K562 (cell line): ENCODE measurements around the gene WNK2. TPM values are rescaled to one million over a fixed set of nuclear protein-coding genes. Genes with fewer than 3 reads are reported as not detected.

Experiments
- C11orf30 ChIP-seq: fragments of 450-650 bp; IDR thresholded peaks from 2 replicates; pipeline ENCODE4 v1.6.1; 2016; ENCODE audit warnings: low read depth, mild to moderate bottlenecking
- CBX1 ChIP-seq: sonication (generic); IDR thresholded peaks from 2 replicates; pipeline ENCODE4 v1.6.1; 2016; ENCODE audit warnings: antibody characterized with exemption, low read depth, mild to moderate bottlenecking
- CBX8 ChIP-seq: fragments of 200-600 bp; sonication (generic); IDR thresholded peaks from 2 replicates; pipeline ENCODE4 v1.6.1; 2012; ENCODE audit warnings: borderline replicate concordance, mixed run types, low read depth, mild to moderate bottlenecking, moderate library complexity, mixed read lengths, low read length, control low read depth, inconsistent platforms; ENCODE audit not compliant: poor library complexity, severe bottlenecking; ENCODE audit errors: extremely low read depth
- HDAC8 ChIP-seq: fragments of 450-650 bp; IDR thresholded peaks from 2 replicates; pipeline ENCODE4 v1.6.1; 2016; ENCODE audit warnings: mild to moderate bottlenecking, missing genetic modification characterization, moderate library complexity, missing compliant biosample characterization
- MAZ ChIP-seq, 2 experiments: fragments of 450-650 bp in 1 of 2; sonication (generic) in 1 of 2; formaldehyde crosslinking; IDR thresholded peaks in 1 of 2; conservative IDR thresholded peaks in 1 of 2; 2 replicates each; pipeline versions ENCODE4 v1.4.0 to v1.5.0; 2020; ENCODE audit warnings: mild to moderate bottlenecking in 1 of 2, missing genetic modification reagents in 1 of 2
- NBN ChIP-seq: fragments of 450-650 bp; IDR thresholded peaks from 2 replicates; pipeline ENCODE4 v1.6.1; 2016; ENCODE audit warnings: low read depth, mild to moderate bottlenecking
- NFYB ChIP-seq: IDR thresholded peaks from 2 replicates; pipeline ENCODE4 v1.6.1; 2011; ENCODE audit warnings: mild to moderate bottlenecking, moderate library complexity; ENCODE audit not compliant: insufficient read length; ENCODE audit errors: extremely low read depth
- POLR3A ChIP-seq: IDR thresholded peaks from 2 replicates; pipeline ENCODE4 v1.6.1; 2011; ENCODE audit warnings: borderline replicate concordance, mild to moderate bottlenecking, moderate library complexity; ENCODE audit not compliant: insufficient read length, insufficient read depth; ENCODE audit errors: extremely low read depth
- RBM34 ChIP-seq: fragments of 200-400 bp; formaldehyde crosslinking; IDR thresholded peaks from 2 replicates; pipeline ENCODE4 v1.6.1; 2018; ENCODE audit warnings: low read length, borderline replicate concordance; ENCODE audit not compliant: insufficient read depth
- RCOR1 ChIP-seq, 2 experiments: IDR thresholded peaks; 2 replicates each; pipeline ENCODE4 v1.6.1; 2012; ENCODE audit warnings: low read depth in 2 of 2, low read length in 2 of 2, borderline replicate concordance in 1 of 2, improper control_type of control experiment in 1 of 2
- RREB1 ChIP-seq: fragments of 250-450 bp; sonication (Bioruptor Pico); IDR thresholded peaks from 2 replicates; pipeline ENCODE4 v1.4.0; 2020
- SREBF1 ChIP-seq: fragments of 150-350 bp; IDR thresholded peaks from 2 replicates; pipeline ENCODE4 v1.6.1; 2014; ENCODE audit warnings: antibody characterized with exemption, low read depth, low read length, borderline replicate concordance
- TARDBP ChIP-seq: fragments of 450-650 bp; IDR thresholded peaks from 2 replicates; pipeline ENCODE4 v1.6.1; 2016
- ZFP30 ChIP-seq: fragments of 250-450 bp; sonication (Bioruptor Pico); IDR thresholded peaks from 2 replicates; pipeline ENCODE4 v1.8.0; 2022; ENCODE audit warnings: moderate library complexity, mild to moderate bottlenecking, inconsistent platforms, borderline replicate concordance
- ZMIZ1 ChIP-seq, 2 experiments: fragments of 150-350 bp in 1 of 2; IDR thresholded peaks; 2 replicates each; pipeline ENCODE4 v1.6.1; 2012 to 2016; ENCODE audit warnings: low read depth in 2 of 2, low read length in 2 of 2, mild to moderate bottlenecking in 1 of 2, moderate library complexity in 1 of 2
- ZNF212 ChIP-seq: fragments of 450-650 bp; formaldehyde crosslinking; IDR thresholded peaks from 2 replicates; pipeline ENCODE4 v1.4.0; 2020; ENCODE audit warnings: mild to moderate bottlenecking
- polyA plus RNA-seq, 8 experiments: library from polyadenylated mRNA; depleted of rRNA in 4 of 8; stranded (reverse) in 5 of 8; unstranded in 3 of 8; fragments of >200 nt; fragmentation: Nextera tagmentation in 2 of 8; fragmentation: Illumina TruSeq in 1 of 8; extraction: Ambion mirVana in 2 of 8; extraction: Trizol in 1 of 8; gene quantifications; 2 replicates each; pipeline versions ENCODE4 v1.2.1 to v1.2.3, GENCODE V29; 2011 to 2014; ENCODE audit warnings: inconsistent platforms in 1 of 8, missing spikeins in 1 of 8
- total RNA-seq, 7 experiments: library from RNA; depleted of rRNA in 6 of 7; stranded (reverse); fragments of >200 nt in 6 of 7; fragmentation: Illumina TruSeq in 2 of 7; extraction: Trizol in 2 of 7; gene quantifications; 2 replicates each; pipeline versions ENCODE4 v1.2.1 to v1.2.3, GENCODE V29; 2011 to 2021; ENCODE audit warnings: low replicate concordance in 1 of 7

Gene WNK2
- total and polyA plus RNA-seq, 9 of the 15 experiments (the other 6 are each of a cell fraction or from before 2014, with no cell fraction given): 0.36 to 3.3 (median 0.64) TPM; not detected in 2

- TF ChIP-seq HDAC8 (tag) (no peak), NBN (no peak), MAZ (CRISPR knock-in tag; conservative IDR thresholded peaks at IDR 0.05 in 1 of 2, IDR thresholded peaks at IDR 0.05 in 1 of 2) (peak; percentile 95 to 97), ZNF212 (no peak), ZMIZ1 (IDR thresholded peaks at IDR 0.05; ENCODE audit: low read depth in 2 of 2, low read length in 2 of 2) (no peak), POLR3A (no peak), RBM34 (no peak), RCOR1 (IDR thresholded peaks at IDR 0.05; ENCODE audit: borderline replicate concordance in 1 of 2, low read depth in 2 of 2, low read length in 2 of 2) (0 out of 4 replicates have a peak, but pooled peaks of 1 of the 2 experiments have one; percentile 33), TARDBP (no peak), C11orf30 (no peak), RREB1 (CRISPR knock-in tag) (no peak), NFYB (no peak), ZFP30 (CRISPR knock-in tag) (no peak), CBX8 (no peak), CBX1 (no peak), SREBF1 (no peak)
These were observed 24.1 kb upstream of the WNK2 start (continued) for GRCh38 chr9:93159601-93160471.
